Fibroblast of skin of right biceps (primary cell): ENCODE results near the gene PRKN.
"Not testable (repeated sequence)": the region's sequence is repeated elsewhere in the genome, so short reads cannot be mapped to it uniquely, and the experiment has no call there.

Source experiments
- DNase-seq: peaks from one replicate; pipeline ENCODE4 v3.0.0-alpha.2; 2013

PRKN gene

GRCh38 chr6:161924516-161925116 lies 803.0 kb downstream of the PRKN start:
- no peak for DNase-seq

GRCh38 chr6:161922631-161923119 lies 804.9 kb downstream of the PRKN start:
- peak; percentile 72 for DNase-seq

- no peak for DNase-seq
Measured at GRCh38 chr6:161921602-161922395, 805.8 kb downstream of the PRKN start.

DNA sequence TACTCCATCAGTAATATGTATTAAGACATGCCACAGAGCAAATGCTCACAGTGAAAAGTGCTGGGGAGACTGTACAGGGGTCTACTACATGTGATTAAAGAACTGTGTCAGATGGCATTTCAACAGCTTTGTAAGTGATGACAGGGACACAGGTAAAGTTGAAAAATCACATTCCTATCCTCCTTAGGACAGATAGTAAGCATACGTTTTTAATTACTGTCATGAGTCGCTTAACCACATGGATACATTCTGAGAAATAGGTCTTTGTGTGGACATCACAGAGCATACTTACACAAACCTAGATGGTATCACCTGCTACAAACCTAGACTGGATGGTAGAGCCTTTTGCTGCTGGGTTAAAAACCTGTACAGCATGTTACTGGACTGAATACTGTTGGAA lies 807.9 kb downstream of the PRKN start:
- DNase-seq, result peak; percentile 53

DNA sequence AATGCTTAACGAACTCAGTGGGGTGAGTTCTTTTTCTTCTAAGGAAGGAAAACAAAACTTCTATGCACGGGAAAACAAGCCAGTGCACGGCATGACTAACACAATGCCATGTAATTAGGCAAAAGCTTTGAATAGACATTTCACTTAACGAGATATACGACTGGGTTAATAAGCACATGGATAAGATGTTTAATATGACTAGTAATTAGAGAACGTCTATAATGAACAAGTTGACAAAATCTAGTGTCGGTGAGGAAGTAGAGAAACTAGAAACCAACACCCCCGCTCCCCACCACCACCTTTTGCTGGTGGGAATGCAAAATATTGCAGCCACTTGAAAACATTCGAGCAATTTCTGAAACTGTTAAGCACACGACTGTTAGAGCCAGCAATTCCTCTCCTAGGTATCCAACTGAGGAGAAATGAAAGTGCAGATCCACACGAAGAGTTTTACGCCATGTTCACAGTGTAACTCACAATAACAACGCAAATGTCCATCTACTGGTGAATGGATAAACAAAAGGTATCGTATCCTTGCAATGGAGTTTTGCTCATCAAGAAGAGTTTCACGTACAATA lies 808.8 kb downstream of the PRKN start:
- DNase-seq, result no peak

DNA sequence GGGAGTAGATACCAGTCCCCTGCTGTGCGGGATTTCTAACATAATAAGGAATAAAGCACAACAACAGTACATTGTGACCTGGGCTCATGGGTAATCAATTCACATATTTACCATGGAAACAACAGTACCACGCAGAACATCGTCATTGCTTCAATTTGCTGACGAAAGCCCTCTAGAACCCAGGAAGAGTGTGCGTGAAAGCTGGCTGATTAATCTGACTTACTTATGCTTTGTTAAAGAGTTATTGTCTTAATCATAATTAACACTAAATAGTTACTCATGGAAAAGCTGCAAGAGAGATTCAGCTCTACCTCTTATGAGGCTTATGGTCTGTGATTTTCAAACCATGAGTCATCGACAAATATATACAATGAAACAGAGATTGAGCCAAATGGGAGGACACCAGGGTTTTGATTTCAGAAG lies 809.4 kb downstream of the PRKN start:
- peak; percentile 66 for DNase-seq

DNA sequence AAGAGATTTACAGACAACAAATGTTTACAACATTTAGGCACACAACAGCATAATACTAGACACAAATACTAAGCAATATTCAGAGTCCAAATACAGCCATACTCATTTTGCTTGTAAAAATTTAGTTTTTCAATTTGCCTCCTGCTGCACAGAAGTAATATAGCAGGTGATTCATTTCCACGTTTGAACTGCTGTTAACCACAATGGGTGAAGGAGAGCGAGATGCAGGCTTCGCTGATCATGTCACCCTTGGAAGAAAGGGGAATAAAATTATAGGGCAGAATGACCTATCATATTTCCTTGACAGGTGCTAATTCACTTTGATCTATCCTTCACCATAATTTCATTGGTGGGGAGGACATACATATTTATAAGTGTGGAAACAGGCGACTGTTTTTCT lies 809.9 kb downstream of the PRKN start:
- peak; percentile 42 for DNase-seq

GRCh38 chr6:161915456-161915964 lies 812.1 kb downstream of the PRKN start:
- DNase-seq, result no peak

DNA sequence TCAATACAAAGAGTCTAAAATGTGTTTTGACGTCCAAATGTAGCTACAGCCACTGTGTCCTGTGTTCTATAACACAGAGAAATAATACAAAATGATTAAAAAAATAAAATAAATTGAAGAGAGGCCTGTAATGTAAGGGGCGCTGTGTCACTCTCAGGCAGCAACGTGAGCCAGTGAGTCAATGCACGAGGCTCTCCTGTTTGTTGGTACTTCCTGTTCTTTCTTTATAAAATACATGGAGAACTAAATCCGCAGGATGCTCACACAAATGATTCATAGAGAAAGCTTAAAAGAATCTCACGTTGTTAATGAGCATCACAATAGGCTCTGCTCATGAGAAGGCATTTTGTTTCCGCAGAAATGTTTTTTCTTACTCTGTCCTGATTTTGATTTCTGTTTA lies 818.7 kb downstream of the PRKN start:
- DNase-seq, result no peak

DNA sequence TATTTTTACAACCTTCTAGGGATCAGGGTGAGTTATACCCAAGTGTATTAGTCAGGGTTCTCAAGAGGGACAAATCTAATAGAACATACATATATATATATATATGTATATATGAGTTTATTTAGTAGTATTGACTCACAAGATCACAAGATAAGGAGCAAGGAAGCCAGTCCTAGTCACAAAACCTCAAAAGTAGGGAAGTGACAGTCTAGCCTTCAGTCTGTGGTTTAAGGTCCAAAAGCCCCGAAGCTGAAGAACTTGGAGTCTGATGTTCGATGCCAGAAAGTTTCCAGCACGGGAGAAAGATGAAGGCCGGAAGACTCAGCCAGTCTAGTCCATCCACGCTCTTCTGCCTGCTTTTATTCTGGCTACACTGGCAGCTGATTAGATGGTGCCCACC lies 821.0 kb downstream of the PRKN start:
- no peak for DNase-seq

GRCh38 chr6:161903584-161904212 lies 823.9 kb downstream of the PRKN start:
- DNase-seq, result no peak

DNA sequence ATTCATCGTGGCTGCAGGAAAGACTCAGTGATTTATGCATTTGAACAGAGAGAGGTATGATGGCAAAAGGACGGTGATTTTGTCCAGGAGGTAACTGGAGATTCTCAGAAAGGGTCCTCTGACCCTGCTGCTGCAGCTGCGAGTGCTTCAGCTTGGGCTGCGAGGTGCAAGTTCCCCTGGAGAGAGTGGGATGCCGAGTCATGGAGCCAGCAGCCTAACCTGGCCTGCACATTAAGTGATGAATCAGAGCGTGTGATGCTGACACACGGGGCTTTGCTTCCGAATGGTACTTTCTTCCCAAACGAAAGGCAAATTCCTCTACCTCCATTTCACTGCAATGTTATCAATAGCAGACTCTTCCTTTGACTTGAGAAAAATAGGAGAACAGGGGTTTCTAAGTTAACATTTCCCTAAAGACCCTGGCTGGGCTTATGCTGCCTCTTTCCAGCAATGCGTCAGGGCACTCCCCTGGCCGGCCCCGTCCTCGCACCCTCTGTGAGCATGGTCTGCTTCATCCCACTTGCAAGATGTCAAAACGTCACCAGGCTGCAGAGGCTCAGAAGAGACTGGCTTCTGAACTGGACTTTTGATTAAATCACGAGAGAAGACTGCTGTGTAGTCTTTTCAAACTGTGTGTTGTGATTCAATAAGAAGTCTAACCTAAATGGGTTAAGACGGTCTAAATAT lies 825.7 kb downstream of the PRKN start:
- no peak for DNase-seq

GRCh38 chr6:161894436-161894835 lies 833.1 kb downstream of the PRKN start:
- DNase-seq, result no peak

- no peak for DNase-seq
Measured at GRCh38 chr6:161891542-161891941, 836.0 kb downstream of the PRKN start.

- DNase-seq, result no peak
Measured at GRCh38 chr6:161890832-161891297, 836.7 kb downstream of the PRKN start.

DNA sequence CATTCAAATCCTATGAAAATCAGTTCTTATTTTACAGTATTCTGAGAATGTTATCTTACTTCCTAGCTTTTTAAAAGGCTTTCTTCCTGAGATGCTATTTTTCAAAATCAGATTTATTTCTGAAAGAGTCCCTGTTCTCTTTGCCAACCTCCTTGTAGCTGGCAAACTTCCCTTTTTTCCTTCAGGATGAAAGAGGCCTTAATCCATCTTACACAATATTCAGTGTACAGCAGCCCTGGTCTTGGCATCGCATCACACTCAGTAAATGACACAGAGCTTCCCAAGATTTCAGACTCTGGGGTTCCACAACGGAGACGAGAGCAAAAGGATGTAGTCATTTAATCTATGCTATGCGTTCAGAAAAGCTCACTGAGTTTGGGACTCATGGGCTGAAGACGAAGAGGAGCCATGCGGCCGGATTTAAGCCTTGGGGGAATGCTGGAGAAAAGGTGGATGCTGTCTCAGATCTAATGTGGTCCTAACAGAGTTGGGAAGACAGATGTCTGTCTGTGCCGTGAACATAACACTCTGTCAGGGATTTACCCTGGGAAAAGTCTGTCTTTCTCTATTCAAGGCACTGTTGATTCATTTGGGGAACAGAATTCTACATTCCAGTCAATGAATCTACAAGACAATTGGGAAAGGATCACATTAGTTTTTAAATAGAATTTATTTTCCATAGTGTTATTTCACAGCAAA lies 837.3 kb downstream of the PRKN start:
- DNase-seq, result no peak

DNA sequence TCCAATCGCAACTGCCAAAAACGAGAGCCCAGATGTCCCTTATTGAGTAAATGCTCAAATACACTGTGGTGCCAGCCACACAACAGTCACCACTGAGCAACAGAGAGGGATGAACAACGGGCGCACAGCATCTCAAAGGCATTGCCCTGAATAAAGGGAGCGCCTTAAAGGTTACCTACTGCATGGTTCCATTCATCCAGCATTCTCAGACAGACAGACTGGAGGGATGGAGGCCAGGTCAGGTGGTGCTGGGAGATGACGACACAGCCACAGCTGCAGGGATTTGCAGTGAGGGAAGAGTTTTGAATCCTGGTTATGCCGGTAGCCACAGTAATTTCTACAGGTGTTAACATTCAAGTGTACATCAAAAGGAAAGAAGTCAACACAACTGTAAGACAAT lies 838.2 kb downstream of the PRKN start:
- DNase-seq, result no peak

GRCh38 chr6:161886545-161886944 lies 841.0 kb downstream of the PRKN start:
- not testable (repeated sequence) for DNase-seq

DNA sequence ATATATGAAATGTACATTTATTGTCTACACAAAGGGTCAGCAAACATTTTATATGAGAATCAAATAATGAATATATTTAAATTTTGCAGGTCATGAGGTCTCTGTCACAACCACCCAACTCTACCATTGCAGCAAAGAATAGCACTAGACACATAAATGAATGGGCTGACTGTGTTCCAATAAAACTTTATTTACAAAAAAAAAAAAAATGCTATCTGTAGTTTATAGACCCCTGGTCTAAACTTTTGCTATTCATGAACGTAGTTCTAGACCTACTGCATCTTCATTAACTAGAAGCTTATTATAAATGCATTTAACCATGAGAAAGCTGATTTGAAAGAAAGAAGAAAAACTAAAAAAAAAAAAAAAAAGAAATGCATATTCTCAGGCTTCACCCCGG lies 842.8 kb downstream of the PRKN start:
- DNase-seq, result no peak

GRCh38 chr6:161882196-161882765 lies 845.3 kb downstream of the PRKN start:
- DNase-seq, result peak; percentile 18

DNA sequence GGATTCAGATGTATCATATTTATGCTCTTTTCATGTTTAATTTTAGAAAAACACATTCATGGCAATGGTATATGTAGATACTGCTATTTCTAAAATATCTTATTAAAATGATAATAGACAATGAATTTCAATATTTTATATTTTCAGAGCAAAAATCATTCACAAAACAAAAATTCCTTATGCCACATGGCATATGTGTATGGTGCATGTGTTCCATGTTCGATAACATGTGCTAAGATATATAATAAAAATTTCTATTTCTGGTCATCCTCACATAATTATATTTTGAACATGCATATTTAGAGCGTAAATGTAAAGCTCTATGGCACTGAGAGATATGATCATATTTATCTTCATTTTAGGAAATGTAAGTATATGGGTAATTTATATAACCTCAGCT lies 847.5 kb downstream of the PRKN start:
- no peak for DNase-seq

- no peak for DNase-seq
Measured at GRCh38 chr6:161876231-161876630, 851.3 kb downstream of the PRKN start.
